EH (cell line): Measurements from ENCODE around the gene PCYT2.
A peak's percentile ranks its signal among the peaks of the same experiment; 100 is the strongest.

Source experiments
- DNase-seq: peaks from one replicate; pipeline ENCODE4 v3.0.0-alpha.2; 2015; ENCODE audit warnings: low read depth

PCYT2 gene

GRCh38 chr17:81869221-81870130, 41.7 kb downstream of the PCYT2 start:
- DNase-seq: peak; percentile 49

- peak; percentile 96 for DNase-seq
These were observed 42.5 kb downstream of the PCYT2 start for GRCh38 chr17:81868674-81869220.

- DNase-seq: no peak
These were observed 43.1 kb downstream of the PCYT2 start for GRCh38 chr17:81867991-81868673.

GRCh38 chr17:81867170-81867990, 43.8 kb downstream of the PCYT2 start:
- peak; percentile 70 for DNase-seq

GRCh38 chr17:81866440-81867169, 44.6 kb downstream of the PCYT2 start:
- no peak for DNase-seq

GRCh38 chr17:81865733-81866439, 45.3 kb downstream of the PCYT2 start:
- peak; percentile 26 for DNase-seq

- DNase-seq: no peak
These were observed 45.9 kb downstream of the PCYT2 start for GRCh38 chr17:81865358-81865732.

- no peak for DNase-seq
These were observed 47.1 kb downstream of the PCYT2 start for GRCh38 chr17:81863833-81864768.

- DNase-seq: no peak
These were observed 48.0 kb downstream of the PCYT2 start for GRCh38 chr17:81863123-81863675.

GRCh38 chr17:81860756-81861568, 50.2 kb downstream of the PCYT2 start:
- peak; percentile 100 for DNase-seq

GRCh38 chr17:81859906-81860755, 51.1 kb downstream of the PCYT2 start, which contains the start of gene P4HB:
Gene P4HB, minus strand, starts transcription at chr17:81860535. Its CDS starts 64 bp downstream, at chr17:81860471.
- no peak for DNase-seq

- DNase-seq: peak; percentile 32
These were observed 52.0 kb downstream of the PCYT2 start for GRCh38 chr17:81858967-81859905.

- no peak for DNase-seq
These were observed 52.8 kb downstream of the PCYT2 start for GRCh38 chr17:81858170-81858966.

GRCh38 chr17:81854974-81855774, 56.0 kb downstream of the PCYT2 start:
- no peak for DNase-seq
